Stimulated activated CD8-positive, alpha-beta memory T cell treated with anti-CD3 and anti-CD28 coated beads, Interleukin-2, amount 100 ng/mL, for 1 hour (primary cell): ENCODE data around the gene DLGAP1.
"Not testable (repeated sequence)": the region's sequence is repeated elsewhere in the genome, so short reads cannot be mapped to it uniquely, and the experiment has no call there.

ENCODE experiments used
- DNase-seq, 2 donors: peaks; one replicate each; pipeline ENCODE4 v3.0.0-alpha.2; 2020; ENCODE audit warnings: low read depth in 2 of 2

Gene DLGAP1

DNA sequence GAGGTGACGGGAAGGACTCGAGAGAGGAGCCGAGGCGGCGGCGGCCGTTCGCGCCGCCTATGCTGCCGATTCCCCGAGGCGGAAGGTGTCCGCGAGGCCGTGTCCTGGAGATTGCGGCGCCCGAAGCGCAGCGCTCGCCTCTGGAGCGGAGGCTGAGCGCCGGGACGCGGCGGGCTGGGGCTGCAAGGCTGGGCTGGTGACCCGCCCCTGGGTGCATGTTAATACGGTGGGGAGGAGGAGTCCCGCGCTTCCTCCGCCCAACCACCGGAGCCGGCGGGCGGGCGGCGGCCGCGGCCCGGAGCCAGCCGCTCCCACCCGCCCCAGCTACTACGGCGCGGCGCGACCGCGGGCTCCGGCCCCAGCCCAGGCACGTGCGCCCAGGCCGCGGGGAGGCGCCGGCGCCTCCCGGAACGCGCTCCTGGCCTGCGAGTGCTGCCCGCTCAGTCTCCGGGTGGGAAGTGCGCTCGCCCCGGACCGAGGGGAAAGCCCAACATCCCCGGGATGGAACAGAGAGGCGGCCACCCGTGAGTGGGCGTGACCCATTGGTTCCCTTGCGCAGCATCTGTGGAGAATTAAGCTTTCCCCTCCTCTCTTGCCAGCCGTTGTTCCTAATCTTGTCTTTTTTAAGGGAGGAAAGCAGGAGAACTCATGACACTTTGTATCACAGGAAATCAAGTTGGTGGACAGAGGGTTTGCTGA lies at the start of gene DLGAP1:
Gene DLGAP1, minus strand, starts transcription at position 195 of the 699 bp plus-strand sequence.
- DNase-seq: no peak

DNA sequence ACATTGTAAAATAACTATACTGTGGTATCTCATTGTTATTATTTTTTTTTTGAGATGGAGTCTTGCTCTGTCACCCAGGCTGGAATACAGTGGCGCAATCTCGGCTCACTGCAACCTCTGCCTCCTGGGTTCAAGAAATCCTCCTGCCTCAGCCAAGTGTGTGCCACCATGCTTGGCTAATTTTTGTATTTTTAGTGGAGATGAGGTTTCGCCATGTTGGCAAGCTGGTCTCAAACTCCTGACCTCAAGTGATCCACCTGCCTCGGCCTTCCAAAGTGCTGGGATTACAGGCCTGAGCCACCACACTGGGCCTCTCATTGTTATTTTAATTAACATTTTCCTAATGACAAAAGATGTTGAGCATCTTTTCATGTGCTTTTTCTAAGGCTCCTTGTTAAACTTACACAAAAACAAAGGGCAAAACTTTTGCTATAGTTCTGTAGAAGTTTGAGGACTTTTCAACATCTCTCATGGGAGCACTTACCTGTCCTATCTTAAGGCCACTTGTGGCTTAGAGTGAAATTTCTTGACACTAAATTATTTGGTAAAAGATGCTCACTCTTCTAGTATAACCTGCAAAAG lies 39.7 kb upstream of the DLGAP1 start:
- DNase-seq: not testable (repeated sequence)

DNA sequence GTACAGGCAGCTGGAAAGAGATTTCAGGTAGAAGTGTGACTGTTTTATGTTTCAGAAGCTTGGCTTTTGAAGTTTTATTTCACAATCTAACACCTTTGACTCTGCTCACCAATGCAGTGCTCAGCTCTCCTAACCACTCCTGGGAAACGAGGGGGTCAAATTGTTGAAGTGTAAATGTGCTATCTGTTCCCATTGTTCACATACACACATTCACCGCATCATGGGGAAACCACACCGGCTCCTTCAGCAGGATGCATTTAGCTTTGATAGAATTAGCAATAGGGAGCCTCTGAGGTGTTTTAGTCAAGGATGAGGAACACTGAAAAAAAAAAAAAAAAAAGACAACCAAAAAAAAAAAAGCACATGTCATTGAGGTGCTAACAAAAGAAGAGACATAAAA lies 13.4 kb upstream of the DLGAP1 start:
- no peak for DNase-seq

GRCh38 chr18:4454537-4455112 lies 482 bp downstream of the DLGAP1 start:
- DNase-seq: no peak

- no peak for DNase-seq
Observed at GRCh38 chr18:4453874-4454536, 1.1 kb downstream of the DLGAP1 start.

GRCh38 chr18:4453567-4453873 lies 1.6 kb downstream of the DLGAP1 start:
- DNase-seq: no peak

- DNase-seq: no peak
Observed at GRCh38 chr18:4450065-4450658, 4.9 kb downstream of the DLGAP1 start.

DNA sequence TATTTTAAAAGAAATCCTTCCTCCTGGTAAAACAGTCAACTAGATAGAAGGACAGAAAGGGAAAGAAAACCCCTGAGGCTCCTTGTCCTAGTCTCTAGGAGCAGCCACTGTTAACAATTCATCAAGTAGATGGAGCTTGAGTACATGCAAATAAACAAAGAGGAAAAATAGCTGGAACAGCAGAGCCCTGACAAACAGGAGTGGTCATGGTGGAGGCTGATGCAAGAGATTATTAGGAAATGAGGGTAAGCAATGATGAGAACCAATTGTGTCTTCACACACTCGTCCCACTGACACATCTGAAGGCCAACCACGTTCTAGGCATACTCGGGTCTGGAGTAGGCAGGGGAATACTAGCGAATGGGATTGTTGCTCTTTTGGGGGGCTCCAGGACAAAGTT lies 9.2 kb downstream of the DLGAP1 start:
- no peak for DNase-seq

- DNase-seq: no peak
Observed at GRCh38 chr18:4444306-4444705, 10.8 kb downstream of the DLGAP1 start.

DNA sequence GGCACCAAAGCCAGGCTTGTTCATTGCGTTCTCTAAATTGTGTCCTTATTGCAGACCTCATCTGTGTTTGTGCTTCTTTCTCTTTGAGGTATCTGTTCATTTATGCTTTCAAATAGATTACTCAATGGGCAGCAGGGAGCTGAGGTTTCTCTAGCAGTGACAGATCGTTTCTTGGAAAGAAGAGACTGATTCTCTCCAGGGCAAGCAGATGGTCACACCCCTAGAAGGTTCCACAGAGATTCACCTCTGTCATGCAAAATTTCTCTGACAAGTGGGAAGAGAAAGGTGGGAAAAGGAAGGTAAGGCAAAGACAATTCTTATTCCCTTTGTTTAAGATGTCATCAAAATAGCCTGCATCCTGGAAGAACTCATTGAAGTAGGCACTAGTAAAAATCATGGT lies 14.0 kb downstream of the DLGAP1 start:
- DNase-seq: no peak

- no peak for DNase-seq
Observed at GRCh38 chr18:4438938-4439337, 16.2 kb downstream of the DLGAP1 start.

GRCh38 chr18:4433717-4434116 lies 21.4 kb downstream of the DLGAP1 start:
- DNase-seq: no peak

- DNase-seq: no peak
Observed at GRCh38 chr18:4430836-4431235, 24.3 kb downstream of the DLGAP1 start.

DNA sequence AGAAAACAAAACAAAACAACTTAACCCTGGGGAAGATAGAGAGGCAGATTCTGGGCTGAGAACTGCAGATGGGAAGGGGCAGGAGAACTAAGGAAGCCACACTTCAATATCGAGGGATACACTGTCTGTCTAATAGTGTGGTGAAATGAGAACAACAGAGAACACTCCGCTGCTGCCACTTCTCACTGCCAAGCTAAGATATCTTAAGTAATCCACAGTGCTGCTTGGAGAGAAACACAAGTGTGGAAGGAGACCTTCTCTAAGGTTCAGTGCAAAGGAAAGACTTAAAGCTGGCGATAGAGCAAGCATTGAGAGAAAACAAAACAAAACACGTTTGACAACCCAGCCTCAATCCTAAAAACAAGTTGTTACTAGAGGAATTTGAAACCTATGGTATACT lies 37.4 kb downstream of the DLGAP1 start:
- no peak for DNase-seq

DNA sequence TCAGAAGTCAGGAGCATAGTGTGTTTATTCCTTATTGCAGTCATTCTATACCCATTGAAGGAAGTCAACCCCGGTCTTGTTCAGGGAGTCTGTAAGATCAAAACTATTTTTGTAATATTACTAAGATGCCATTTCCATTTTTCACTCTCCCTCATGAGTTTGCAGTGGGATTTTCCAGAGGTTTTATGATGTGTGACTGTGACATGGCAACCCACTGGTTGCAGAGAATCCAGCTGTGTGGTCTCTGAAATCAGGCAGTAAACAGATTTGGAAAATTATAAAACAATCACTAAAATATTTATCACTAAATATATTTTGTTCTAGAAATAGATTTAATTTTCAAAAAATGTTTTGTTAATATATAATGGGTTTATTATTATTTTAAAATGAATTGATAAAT lies 38.1 kb downstream of the DLGAP1 start:
- no peak for DNase-seq

DNA sequence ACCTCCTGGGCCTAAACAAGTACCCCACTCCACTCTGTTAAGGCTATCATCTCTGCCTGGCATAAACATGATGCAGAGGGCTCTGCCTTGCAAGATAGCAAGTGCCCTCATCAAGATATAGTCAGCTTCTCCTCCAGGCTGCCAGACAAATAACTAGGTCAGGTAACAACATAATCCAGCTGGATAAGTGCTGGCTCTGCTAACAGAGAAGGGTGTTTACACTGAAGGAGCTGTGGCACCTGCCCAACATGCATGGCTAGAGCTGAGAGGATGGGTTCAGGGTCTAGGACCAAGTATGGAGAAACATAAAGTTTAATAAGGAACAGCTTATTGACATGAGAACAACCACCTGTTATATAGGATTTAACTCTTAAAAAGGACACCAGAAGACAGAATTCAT lies 42.8 kb downstream of the DLGAP1 start:
- DNase-seq: no peak

DNA sequence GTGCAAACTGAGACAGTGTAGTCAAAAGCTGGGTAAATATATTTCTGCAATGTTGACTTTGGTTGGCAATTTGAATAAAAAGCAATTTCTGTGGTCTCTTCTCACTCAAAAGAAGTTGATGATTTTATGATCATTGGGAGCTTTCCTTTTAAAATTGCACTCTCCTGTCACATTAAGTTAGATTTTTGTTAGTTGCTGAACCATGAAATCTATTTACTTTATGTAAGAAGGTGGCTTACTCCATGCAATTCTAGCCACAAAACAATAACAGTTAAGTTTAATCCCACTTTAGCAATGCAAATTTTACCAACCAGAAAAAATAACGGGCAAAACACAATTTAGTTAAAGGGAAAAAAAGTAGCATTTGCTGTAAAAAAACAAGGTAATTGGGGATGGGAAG lies 48.3 kb downstream of the DLGAP1 start:
- DNase-seq: no peak

DNA sequence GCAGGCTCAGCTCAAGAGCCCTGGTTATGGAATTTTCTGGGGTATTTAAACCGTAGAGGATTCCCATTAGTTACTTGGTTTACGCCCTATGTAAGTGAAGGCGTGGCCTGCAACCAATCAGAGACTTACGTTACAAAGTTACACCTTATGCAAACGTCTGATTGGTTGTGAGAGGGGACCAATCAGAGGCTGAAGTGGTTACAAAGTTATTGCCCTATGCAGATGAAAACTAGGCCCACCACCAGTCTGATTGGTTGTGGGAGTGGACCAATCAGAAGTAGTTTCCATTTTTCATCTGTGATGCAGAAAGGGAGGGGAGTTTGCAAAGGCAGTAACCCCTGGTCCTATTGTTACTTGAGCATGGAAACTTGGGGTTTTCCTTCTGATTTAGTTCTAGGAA lies 49.1 kb downstream of the DLGAP1 start:
- no peak for DNase-seq

GRCh38 chr18:4403836-4404235 lies 51.3 kb downstream of the DLGAP1 start:
- no peak for DNase-seq

DNA sequence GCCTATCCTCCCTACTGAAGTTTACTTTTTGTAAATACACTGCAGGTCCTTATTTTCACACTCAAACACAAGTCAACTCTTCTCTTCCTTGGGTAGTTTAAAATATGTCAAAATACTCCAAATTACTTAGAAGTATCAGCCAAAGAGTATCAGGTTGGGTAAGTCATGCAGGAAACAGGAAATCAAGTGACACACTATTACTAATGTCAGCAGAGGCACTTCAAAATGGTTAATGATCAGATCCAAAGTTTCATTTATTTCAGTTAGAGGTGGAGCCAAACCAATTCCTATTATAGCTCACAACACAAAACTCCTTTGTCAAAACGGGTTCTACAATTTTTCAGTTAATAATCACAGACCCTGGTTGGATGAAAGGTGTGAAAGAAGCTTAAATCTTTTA lies 54.2 kb downstream of the DLGAP1 start:
- no peak for DNase-seq

GRCh38 chr18:4399929-4400328 lies 55.2 kb downstream of the DLGAP1 start:
- no peak for DNase-seq

DNA sequence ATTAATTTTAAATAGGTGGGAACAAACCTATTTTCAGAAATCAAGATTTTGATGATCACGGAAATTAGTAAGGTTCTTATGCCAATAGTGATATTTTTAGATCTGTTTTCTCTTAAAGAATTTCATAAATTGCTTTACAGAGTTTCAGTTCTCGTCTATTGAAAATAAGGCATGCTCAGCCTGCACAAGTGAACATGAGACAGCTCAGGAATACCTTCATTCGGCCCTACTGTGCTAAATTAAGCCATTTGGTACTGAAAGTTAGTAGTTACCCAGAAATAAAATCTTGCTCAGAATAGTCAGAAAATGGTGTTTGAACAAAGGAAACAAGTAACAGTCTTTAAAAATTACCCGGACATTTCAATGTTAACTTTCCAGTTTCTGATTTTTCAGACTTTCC lies 60.4 kb downstream of the DLGAP1 start:
- DNase-seq: no peak

DNA sequence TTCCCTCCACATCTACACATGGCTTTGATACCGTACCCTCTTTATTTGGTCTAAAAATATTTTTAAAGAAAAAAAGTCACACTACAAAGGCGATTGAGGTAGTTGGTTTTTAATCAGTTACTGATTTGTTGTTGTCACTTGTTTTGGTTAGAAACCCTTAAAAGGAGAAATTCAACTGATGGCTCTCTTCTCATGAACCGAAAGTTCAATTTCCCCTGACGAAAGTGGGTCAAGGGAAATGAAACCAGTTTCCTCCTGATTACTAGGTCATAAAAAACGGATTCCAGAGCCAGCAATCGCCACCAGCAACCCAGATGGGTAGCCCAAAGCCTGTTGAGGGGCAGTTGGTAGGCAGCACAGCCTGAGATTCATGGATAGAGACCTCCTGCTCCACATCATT lies 63.2 kb downstream of the DLGAP1 start:
- no peak for DNase-seq
